ENCODE data around the gene PPP1R13B.
"Not testable (repeated sequence)": the region's sequence is repeated elsewhere in the genome, so short reads cannot be mapped to it uniquely, and the experiment has no call there.

Gene PPP1R13B

GRCh38 chr14:103856607-103857006 lies 9.2 kb upstream of the PPP1R13B start:
- DNase-seq: no peak

DNA sequence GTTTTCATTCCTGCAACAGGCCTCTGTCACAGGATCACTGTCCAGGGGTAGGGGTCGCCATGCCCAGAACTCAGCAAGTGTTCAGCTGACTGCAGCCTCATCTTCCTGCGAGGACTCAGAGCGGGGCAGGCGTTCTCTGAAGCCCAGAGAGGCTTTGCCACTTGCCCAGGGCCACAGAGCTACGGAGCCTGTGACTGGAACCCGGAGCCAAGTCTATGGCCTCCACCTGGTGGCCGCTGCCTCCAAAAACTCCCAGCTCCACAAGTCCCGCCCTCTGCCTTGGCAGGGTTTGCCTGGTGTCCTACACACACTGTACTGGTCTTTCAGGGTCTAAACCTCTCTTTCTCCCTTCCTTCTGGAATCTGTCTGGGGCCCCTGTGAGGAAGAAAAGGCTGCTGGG lies 8.7 kb upstream of the PPP1R13B start:
- no peak for DNase-seq

DNA sequence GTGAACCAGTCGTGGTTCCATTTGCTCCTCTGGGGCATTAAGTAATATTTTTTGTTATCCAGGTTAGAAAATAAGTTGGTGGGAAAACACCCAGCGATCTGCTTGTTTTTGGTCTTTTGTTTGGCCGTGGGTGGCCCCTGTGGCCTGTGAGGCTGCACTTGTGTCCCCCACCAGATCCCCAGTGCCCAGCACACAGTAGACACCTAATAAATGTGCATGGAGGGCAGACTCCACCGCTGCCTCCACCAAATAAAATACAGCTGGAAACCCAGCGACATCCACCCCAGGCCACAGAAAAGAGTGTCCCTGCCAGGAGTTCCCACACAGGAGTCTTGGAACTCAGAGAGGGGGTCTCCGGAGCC lies 8.3 kb upstream of the PPP1R13B start:
- DNase-seq: no peak

DNA sequence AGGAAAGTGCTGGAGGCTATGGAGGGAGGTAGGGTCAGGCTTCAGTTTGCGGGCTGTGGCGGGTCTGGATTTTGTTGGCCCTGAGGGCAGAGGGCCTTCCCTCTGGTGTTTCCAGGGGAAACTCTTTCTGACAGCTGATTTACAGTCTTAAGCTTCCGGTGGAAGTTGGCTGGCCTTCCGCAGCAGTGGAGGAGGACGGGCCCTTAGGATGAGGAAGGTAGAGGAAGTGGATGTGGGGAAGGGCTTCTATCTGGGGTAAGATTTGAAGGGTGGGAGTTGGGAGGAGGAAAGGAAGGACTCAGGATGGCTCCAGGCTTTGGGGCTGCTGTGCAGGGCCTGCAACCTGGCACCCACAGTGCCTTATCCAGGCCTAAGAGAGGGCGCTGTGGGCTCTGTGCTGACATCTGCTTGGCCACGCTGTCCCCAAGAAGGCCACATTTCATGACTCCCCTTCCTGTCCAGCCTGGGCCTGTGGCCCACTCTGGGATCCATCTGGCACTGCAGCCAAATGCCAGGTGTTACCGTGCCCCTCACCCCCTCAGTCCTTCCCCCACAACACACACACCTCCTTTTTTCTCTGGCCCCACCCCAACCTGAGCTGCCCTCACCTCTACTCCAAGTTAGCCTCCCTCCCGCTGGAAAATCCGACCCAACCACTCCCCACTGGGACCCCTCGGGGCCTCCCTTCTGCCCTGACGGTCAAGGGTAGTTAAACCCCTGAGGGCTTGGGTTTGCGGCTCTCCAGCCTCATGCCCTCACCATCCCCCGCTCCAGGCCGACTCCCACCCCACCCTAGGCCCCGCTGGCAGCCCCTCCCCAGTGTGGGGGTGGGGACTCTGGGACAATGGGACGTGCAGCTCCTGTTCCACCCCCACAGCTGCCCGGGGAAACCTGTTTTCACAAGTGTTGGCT lies 7.7 kb upstream of the PPP1R13B start:
- DNase-seq: no peak

DNA sequence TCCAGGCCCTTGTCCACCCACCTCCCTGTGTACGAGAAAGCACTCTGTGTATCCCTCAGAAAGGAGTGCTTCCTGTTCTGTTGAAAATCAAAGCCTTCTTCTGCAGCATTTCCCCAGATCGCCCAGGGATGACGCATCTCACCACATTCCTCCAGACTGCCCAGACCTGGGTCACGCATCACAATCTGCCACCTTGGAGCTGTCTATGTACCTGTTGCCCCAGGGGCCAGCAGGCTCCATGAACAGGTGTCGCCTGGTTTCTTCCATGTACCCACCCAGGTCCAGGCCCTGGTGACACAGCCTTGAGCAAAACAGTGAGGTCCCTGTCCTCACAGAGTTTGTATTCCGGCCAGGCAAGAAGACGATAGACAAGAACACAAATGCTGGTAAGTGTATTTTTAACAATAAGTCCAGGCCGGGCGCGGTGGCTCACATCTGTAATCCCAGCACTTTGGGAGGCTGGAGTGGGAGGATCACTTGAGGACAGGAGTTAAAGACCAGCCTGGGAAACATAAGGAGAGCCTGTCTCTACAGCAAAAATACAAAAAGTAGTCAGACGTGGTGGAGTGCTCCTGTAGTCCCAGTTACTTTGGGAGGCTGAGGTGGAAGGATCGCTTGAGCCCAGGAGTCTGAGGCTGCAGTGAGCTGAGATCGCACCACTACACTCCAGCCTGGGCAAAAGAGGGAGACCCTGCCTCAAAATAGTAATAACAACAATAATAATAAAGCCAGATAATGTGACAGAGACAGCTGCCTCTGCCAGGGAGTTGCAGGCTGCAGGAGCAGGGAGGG lies 6.8 kb upstream of the PPP1R13B start:
- no peak for DNase-seq

GRCh38 chr14:103849151-103849886 lies 1.9 kb upstream of the PPP1R13B start:
- DNase-seq: no peak

GRCh38 chr14:103848175-103849077 lies 1.1 kb upstream of the PPP1R13B start:
- DNase-seq: no peak

DNA sequence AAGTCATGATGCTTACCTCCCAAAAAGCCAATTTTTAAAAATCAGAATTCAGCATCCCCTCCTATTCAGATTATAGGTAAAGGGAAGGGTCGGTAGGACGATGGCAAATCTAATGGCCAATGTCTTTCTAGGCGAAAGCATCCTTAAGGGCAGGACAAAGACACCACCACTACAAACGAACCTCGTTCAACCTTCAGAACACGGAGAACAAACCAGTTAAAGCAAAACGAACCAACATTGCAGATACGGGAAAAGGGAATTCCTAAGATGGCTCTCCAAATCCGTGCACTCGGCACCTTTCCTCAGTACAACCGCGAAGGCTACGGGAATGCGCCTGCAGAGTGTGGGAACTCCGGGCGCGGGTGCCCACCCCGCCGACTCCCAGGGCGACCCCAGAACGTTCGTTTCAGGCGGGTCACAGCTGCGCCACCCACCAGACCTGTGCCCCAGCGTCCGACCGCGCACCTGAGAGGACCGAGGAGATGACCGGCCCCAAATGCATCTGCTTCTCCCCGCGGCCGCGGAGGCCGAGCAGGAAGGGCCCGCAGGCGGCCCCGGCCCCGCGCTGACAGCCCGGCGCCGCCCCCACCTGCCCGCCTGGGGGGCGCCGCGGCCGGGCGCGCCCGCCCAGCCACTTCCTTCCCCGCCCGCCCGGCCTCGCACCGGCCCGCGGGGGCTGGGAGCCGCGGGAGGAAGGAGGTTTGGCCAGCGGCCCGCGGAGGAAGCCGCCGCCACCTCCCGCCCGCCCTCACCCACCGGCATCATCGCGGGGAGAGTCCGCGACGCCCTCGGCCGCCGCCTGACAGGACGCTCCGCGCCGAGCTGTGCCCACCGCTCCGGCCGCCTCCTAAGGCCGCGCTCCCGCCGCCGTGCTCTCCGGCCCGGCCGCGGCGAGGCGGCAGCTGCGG lies 578 bp downstream of the PPP1R13B start:
- DNase-seq: peak; percentile 10

GRCh38 chr14:103846097-103846496 lies 1.3 kb downstream of the PPP1R13B start:
- DNase-seq: no peak

GRCh38 chr14:103845327-103845726 lies 2.0 kb downstream of the PPP1R13B start:
- DNase-seq: no peak

GRCh38 chr14:103841265-103841664 lies 6.1 kb downstream of the PPP1R13B start:
- DNase-seq: not testable (repeated sequence)

GRCh38 chr14:103840014-103840413 lies 7.4 kb downstream of the PPP1R13B start:
- DNase-seq: no peak

- DNase-seq: no peak
Measured at GRCh38 chr14:103839579-103839978, 7.8 kb downstream of the PPP1R13B start.

DNA sequence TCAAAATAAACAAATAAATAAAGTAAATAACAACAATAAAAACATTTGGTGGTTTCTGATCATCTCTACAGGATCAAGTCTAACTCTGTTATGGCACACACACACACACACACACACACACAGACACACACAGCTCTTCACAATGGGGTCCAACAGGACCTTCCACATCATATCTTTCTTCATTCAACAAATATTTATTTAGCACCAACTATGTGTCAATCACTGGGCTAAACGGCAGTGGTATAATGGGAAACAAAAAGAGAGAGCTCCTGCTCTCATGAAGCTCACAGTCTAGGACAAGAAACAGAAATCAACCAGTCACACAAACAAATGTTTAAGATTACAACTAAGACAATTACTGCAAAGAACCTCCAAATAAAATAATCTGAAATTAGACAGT lies 9.3 kb downstream of the PPP1R13B start:
- no peak for DNase-seq

GRCh38 chr14:103836976-103837725 lies 10.2 kb downstream of the PPP1R13B start:
- no peak for DNase-seq

DNA sequence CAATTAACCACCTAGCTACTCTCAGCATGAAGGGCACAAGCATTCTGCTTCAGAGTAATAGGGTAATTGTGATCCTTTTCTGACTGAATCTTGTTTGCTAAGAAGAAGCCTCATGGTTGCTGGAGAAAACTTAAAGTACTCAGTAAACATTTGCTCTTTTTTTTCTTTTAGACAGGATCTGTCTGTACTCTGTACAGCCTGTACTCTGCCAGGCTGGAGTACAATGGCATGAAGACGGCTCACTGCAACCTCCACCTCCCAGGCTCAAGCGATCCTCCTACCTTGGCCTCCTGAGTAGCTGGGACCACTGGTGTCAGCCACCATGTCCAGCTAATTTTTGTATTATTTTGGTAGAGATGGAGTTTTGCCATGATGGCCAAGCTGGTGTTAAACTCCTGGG lies 12.4 kb downstream of the PPP1R13B start:
- DNase-seq: no peak

DNA sequence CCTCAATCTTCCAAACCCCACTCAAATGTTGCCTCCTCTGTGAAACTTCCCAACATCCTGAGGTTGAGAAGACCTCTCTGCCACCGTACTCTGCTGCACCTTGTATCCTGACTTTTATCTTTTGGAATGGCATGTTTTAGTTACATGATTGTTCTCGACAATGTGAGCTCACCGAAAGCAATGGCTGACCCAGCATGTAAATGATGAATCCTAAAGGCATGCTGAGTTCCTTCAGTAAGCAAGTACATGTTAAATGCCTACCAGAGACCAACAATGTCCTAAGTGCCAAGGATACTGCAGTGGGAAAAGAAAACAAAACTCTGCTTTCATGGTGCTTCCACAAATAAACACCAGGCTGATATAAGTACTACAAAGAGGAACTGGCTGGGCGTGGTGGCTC lies 13.7 kb downstream of the PPP1R13B start:
- DNase-seq: no peak

- no peak for DNase-seq
Measured at GRCh38 chr14:103832046-103832445, 15.3 kb downstream of the PPP1R13B start.

GRCh38 chr14:103830511-103831270 lies 16.7 kb downstream of the PPP1R13B start:
- no peak for DNase-seq
